GM15510 (cell line): ENCODE results near the gene ESPN.

Source experiments
- POLR2A ChIP-seq: IDR thresholded peaks from 3 replicates; pipeline ENCODE4 v1.6.1; 2011; ENCODE audit warnings: borderline replicate concordance; ENCODE audit not compliant: insufficient read length; ENCODE audit errors: extremely low read depth

ESPN gene

DNA sequence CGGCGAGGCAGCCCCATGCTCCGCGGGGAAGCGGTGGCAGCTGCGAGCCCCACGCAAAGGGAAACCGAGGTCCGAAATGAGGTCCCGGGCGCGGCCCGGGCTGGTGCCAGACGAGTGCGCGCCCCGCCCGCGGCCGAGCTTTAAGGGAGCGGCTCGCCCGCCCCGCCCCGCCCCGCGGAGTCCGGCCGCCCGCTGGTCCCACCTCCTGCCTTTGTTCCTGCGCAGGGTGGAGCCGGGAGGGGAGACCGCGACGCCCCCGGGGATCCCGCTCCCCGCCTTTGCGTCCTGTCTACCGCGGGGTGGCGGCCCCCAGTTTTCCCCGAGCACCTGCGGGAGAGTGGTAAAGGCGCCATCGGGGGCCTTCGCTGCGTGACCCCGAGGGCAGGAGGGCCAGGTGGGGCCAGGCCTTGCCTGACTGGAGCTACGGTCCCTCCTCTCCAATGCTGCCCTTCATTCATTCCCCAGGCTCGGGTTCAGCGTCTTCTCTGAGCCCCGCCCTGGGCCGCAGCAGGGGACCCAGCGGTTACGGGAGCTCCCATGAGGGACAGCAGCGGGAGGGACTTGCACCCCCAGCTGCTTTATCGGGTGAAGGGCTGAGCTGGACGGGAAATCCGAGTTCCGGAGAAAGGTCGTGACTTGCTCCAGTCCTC lies 4.6 kb upstream of the ESPN start, which contains the start of gene HES2:
HES2 (minus strand) TSS at position 116 of the 650 bp plus-strand sequence; CDS start at position 17, 99 bp downstream.
- TF ChIP-seq POLR2A, result no peak

DNA sequence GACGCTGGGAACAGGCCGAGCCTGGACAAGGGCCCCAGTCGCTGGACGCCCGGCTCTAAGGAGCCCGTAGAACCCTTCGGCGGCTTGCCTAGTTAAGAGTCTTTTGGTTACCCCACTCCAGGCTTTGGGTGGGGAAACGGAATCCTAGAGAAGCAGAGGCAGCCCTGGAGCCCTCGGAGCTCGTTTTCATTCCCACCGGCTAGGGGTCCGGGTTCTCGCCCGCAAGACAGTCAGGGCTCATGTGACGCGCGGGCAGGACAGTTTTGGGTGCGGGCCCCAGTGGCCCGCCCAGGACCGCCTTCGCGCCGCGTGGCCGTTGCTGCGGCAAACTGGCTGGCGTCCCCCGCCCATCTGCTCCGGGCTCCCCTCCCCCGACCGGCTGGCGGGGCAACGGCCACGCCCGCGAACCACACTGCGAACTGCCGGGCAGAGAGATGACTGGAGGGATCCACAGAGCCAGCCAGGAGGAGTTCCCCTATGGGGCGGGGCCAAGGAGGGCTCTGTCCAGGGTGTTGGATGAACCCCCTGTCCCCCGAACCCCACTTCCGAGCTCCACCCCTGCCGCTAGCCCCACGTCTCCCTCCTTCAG lies 4.0 kb upstream of the ESPN start:
- TF ChIP-seq POLR2A, result no peak

DNA sequence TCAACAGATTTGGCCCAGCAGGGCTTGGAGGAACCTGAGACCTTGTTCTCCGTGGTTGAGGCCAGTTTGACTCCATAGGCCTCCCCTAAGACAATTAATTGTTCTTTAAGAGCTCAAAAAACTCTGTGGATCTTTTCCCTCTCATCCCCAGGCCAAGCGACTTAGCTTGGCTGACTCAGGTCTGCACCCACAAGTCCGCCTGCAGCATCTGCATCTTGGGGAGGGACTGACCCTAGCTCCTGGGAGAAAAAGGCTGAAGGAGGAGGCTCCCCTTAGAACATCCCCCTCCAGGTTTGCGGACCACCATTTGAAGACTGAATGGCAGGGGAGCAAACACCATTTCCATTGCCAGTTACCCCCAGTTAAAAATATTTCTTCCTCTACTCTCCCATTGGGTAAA lies 3.3 kb upstream of the ESPN start:
- no peak for TF ChIP-seq POLR2A

DNA sequence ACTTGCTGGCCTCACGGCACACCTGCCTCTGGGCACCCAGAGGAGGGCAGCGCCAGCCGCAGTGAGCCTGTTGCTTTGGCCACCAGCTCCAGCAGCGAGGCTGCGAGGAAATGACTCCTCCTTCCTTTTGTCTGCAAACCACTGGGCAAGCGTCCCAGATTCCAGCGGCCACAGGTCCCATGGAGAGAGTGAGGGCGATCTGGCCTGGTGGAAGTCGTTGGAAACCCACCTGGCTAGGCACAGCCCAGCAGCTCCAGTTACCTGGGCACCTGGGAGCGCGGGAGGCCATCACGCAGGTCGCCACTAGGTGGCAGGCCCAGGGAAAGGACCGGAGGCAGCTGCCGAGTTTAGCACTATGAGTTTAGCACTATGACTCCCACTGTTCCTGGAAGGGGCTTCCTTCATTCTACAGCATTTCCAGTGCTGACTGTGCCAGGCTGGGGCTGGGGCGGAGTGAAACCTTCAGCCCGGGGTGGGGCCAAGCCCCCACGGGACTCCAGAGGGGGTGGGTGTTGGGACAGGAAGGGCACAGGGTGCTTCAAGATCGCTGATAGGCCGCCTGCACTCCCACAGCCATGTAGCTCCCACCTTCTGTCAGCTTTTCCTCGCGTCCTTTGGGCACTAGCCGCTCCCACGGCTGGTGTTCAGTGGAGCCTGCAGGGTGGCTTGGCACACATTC lies 1.1 kb upstream of the ESPN start:
- no peak for TF ChIP-seq POLR2A

- TF ChIP-seq POLR2A, result no peak
Observed at GRCh38 chr1:6424000-6424565, 493 bp upstream of the ESPN start.

- TF ChIP-seq POLR2A, result no peak
Observed at GRCh38 chr1:6425658-6426057, 1.1 kb downstream of the ESPN start.

DNA sequence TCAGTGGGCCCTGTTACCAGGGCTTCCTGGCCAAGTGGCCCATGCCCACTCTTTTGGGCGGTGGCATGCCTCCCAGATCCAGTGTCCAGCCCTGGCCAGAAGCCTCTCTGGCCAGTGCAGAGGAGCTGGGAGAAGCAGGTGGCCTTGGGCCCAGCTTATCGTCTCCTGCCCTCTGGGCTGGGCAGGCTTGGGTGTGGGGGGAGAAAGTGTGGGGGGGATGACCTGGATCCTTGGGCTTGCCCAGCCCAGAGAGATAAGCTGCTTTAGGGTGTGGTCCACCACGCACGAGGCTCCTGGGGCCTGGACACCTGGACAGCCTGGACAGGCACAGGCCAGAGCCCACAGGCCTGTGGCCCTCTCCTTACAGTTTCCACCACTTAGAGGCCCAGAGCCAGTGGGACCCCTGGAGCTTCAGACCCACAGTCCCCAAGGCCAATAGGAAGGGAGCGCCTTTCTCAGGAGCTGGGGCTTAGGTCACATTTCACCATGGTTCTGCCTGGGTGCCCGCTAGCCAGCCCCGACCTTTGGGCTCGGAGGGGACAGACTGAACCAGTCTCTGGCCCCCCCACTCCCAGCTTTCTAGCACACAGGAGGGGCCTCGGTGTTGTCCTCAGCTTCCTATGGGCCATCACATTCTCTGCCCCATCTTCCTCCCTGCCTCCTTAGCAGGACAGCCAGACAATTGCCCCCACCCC lies 1.8 kb downstream of the ESPN start:
- TF ChIP-seq POLR2A, result no peak

DNA sequence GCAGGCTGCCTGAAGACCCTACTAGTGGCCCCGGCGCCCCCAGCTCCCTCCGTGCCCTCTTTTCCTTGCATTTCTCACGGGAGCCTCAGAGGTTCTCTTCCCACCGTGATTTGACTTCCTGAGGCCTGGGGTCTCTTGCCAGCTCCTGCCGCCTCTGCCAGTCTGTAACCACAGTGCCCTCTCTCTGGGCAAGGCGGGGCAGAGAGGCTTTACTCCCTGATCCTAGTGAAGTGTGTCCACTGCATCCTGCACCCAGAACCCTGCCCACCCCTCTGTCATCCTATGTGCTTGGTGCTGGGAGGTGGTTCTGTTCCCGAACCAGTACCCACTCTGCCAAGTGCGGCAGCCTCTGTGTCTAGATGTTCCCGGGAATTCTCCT lies 2.4 kb downstream of the ESPN start:
- no peak for TF ChIP-seq POLR2A

DNA sequence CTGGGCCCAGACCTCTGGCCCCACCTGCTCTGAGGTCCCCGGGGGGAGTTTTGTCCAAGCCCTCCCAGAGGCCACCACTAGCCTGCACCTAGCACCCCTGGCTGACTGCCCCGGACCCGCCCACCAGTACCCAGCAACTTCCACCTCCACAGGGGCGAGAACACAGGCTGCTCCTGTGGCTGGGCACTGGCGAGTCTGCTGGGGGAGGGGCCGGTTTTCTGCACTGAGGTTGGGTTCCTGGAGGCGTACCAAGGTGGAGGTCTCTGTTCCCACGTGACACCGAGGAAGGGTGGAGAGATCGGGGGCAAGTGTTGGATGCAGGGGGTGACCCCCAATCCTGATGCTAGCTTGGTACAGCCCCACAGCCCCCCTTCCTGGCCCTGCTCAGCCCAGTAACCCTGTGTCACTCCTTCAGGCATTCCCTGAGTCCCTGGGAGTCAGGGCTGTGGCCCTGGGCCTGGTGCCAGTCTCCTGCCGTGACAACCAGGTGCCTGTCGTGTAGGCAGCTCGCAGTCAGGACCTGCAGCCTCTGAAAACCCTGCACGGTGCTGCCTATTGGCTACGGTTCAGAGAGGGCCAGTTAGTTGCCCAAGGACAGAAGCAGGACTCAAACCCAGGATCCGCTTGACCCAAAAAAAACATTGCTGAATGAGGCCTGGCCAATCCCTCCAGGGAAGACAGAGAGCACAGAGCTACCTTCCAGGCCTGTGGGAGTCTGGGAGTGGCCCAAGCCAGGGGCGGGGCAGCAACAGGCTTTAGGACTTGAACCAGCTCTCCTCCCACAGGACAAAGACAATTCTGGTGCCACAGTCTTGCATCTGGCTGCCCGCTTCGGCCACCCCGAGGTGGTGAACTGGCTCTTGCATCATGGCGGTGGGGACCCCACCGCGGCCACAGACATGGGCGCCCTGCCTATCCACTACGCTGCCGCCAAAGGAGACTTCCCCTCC lies 3.1 kb downstream of the ESPN start:
- TF ChIP-seq POLR2A, result no peak

DNA sequence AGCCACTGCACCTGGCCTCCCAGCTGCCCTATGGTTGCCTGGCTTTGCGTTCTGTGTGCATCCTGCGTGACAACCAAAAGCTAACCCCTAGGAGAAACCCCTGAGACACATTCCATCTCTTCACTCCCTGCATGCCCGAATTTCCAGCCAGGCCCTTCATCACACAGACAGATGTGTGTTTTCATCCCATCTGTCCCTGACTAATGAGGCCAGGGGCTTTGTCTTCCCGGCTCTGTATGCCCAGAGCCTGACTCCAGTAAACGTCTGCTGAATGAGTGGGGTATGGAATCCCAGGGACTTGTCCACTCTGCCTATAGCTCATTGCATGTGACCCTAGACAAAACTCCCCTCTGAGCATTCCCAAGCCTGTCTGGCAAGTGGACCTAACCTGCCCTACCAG lies 9.6 kb downstream of the ESPN start:
- no peak for TF ChIP-seq POLR2A

- no peak for TF ChIP-seq POLR2A
Observed at GRCh38 chr1:6435129-6435528, 10.6 kb downstream of the ESPN start.

DNA sequence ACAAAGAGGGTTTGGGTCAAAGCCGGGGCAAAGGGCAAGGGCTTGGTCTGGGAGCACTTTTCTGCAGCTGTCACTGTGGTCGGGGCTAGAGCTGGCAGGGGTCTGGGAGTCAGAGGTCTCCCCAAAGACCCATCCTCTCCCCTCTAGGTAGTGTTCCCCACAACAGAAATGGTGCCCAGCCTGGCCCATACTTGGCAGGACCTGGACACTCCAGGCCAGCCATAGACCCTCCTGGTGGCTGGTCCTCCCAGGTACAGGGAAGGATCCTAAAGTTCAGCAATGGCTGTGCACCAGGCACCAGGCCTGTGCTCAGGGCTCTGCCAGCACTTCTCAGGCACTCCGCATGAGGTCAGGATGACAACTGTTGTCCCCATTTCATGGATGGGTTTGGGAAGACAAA lies 11.0 kb downstream of the ESPN start:
- TF ChIP-seq POLR2A, result no peak

DNA sequence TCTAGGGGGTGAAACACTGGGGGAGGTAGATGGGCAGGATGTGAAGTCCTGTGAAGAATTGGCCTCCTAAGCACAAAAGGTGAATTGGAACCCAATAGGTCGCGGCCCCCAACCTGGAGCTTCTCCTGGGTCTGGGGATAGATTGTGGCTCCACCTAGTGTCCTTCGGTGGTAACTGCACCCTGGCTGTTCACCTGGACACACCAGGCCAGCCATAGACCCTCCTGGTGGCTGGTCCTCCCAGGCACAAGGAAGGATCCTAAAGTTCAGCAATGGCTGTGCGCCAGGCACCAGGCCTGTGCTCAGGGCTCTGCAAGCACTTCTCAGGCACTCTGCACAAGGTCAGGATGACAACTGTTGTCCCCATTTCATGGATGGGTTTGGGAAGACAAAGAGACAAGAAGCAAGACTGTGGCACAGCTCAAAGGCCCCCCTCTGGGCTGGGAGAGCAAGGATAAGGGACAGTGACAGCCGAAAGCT lies 13.5 kb downstream of the ESPN start:
- no peak for TF ChIP-seq POLR2A

- TF ChIP-seq POLR2A, result no peak
Observed at GRCh38 chr1:6440198-6441126, 15.9 kb downstream of the ESPN start.

DNA sequence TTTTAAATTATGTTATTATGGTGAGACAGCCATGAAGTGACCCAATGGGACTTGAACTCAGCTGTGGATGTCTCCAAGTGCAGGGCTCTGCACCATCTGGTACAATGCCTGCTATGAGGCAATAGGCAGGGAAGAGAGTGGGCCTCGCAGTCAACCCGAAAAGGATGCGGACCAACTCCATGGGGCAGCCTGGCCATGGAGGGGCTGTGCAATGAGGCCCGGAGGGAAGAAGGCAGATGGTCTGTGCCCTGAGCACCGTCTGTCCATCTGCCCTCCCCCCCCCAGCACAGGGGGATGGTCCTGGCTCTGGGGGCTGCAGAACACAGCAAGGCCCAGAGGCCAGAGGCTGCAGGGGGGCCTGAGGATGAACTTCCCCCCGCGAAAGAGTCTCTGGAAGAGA lies 17.0 kb downstream of the ESPN start:
- TF ChIP-seq POLR2A, result no peak
